Measurements from ENCODE around the gene RNF38.

DNA sequence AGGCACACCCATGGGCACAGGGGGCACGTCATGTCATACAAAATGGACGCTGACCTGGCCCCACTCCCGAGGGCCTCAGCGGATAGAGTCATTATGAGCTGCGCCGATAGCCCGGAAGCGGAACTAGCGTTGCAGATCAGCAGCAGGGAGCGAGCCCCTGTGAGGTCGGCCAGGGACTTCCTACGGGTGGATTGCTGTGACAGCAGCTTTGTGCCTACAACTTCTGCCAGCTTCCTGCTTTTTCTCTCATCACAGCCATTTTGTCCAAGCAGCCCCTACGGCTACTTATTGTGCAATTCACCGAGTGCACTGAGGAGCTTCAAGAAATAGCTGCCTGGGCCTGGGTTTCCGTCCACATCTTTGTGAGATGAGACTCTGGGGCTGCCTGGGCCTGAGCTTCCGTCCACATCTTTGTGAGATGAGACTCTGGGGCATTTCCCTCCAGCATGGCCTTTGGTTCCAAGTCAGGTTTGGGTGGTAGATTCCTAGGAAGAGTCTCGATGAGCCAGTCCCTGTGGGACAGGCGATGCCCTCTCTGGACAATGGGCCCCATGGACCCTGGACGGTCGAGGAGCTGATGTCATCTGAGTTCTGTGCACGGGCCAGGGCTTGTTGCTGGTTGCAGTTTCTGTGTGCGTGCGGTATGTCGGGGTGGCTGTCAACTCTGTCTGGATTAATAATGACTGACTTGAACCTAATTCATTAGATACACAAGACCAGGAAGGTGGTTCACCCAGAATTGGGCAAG lies 74.8 kb downstream of the RNF38 start:
- no peak for TF ChIP-seq EZH2 (IDR thresholded peaks at IDR 0.05; ENCODE audit: insufficient read depth, low read length)
- TF ChIP-seq, protein P1, sequence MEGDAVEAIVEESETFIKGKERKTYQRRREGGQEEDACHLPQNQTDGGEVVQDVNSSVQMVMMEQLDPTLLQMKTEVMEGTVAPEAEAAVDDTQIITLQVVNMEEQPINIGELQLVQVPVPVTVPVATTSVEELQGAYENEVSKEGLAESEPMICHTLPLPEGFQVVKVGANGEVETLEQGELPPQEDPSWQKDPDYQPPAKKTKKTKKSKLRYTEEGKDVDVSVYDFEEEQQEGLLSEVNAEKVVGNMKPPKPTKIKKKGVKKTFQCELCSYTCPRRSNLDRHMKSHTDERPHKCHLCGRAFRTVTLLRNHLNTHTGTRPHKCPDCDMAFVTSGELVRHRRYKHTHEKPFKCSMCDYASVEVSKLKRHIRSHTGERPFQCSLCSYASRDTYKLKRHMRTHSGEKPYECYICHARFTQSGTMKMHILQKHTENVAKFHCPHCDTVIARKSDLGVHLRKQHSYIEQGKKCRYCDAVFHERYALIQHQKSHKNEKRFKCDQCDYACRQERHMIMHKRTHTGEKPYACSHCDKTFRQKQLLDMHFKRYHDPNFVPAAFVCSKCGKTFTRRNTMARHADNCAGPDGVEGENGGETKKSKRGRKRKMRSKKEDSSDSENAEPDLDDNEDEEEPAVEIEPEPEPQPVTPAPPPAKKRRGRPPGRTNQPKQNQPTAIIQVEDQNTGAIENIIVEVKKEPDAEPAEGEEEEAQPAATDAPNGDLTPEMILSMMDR (IDR thresholded peaks at IDR 0.05; ENCODE audit: insufficient read depth, low read depth, low read length): no peak
